HG02840 (cell line): ENCODE measurements around the gene TBX10.
"Not testable (repeated sequence)": the region's sequence is repeated elsewhere in the genome, so short reads cannot be mapped to it uniquely, and the experiment has no call there.

ENCODE experiments used
- ATAC-seq: cut with Tn5 transposase; IDR thresholded peaks from one replicate; pipeline ENCODE4 v1.9.1; 2021; ENCODE audit warnings: mild to moderate bottlenecking, moderate library complexity, moderate number of reproducible peaks; ENCODE audit not compliant: unreplicated experiment, low FRiP score

TBX10 gene

GRCh38 chr11:67632982-67633755 is 6.4 kb downstream of the TBX10 start:
- no peak for ATAC-seq

GRCh38 chr11:67632175-67632981 is 7.2 kb downstream of the TBX10 start:
- no peak for ATAC-seq

GRCh38 chr11:67631853-67632174 is 7.7 kb downstream of the TBX10 start:
- no peak for ATAC-seq

- ATAC-seq, result no peak
Measured at GRCh38 chr11:67631411-67631810, 8.2 kb downstream of the TBX10 start.

GRCh38 chr11:67630943-67631331 is 8.6 kb downstream of the TBX10 start:
- no peak for ATAC-seq

- peak; percentile 65 for ATAC-seq
Measured at GRCh38 chr11:67630228-67630942, 9.2 kb downstream of the TBX10 start.

GRCh38 chr11:67629386-67630227 is 10.0 kb downstream of the TBX10 start, which contains the start of gene NUDT8:
Gene NUDT8, minus strand, starts transcription at chr11:67629937. Its CDS starts 26 bp downstream, at chr11:67629911.
- peak; percentile 46 for ATAC-seq

- no peak for ATAC-seq
Measured at GRCh38 chr11:67628710-67629385, 10.7 kb downstream of the TBX10 start.

- ATAC-seq, result no peak
Measured at GRCh38 chr11:67627812-67628624, 11.5 kb downstream of the TBX10 start.

- ATAC-seq, result no peak
Measured at GRCh38 chr11:67627441-67627811, 12.1 kb downstream of the TBX10 start.

- no peak for ATAC-seq
Measured at GRCh38 chr11:67626970-67627369, 12.6 kb downstream of the TBX10 start.

GRCh38 chr11:67626131-67626833 is 13.3 kb downstream of the TBX10 start:
- ATAC-seq, result not testable (repeated sequence)

GRCh38 chr11:67623795-67624194 is 15.8 kb downstream of the TBX10 start:
- not testable (repeated sequence) for ATAC-seq

GRCh38 chr11:67622905-67623304 is 16.7 kb downstream of the TBX10 start:
- not testable (repeated sequence) for ATAC-seq

- ATAC-seq, result not testable (repeated sequence)
Measured at GRCh38 chr11:67621928-67622327, 17.6 kb downstream of the TBX10 start.

- not testable (repeated sequence) for ATAC-seq
Measured at GRCh38 chr11:67620621-67621020, 18.9 kb downstream of the TBX10 start.

GRCh38 chr11:67619683-67620618 is 19.6 kb downstream of the TBX10 start:
- not testable (repeated sequence) for ATAC-seq
